ENCODE measurements around the gene ERC1.

Gene ERC1

GRCh38 chr12:1069846-1070245, 78.8 kb downstream of the ERC1 start:
- no peak for TF ChIP-seq REST (IDR thresholded peaks at IDR 0.05; ENCODE audit: insufficient replicate concordance, low read depth)
- TF ChIP-seq SPI1 (IDR thresholded peaks at IDR 0.05; ENCODE audit: borderline replicate concordance, low read depth) = no peak
- TF ChIP-seq CTCF (IDR thresholded peaks at IDR 0.05; ENCODE audit: insufficient read depth, low read length) = no peak
- no peak for TF ChIP-seq GABPA (IDR thresholded peaks at IDR 0.05; ENCODE audit: low read depth)
- no peak for TF ChIP-seq POLR2AphosphoS5 (IDR thresholded peaks at IDR 0.05; ENCODE audit: low read depth)
- Histone ChIP-seq H3K27ac (replicated peaks) (no peak overlapping the region), H3K4me3 (replicated peaks; ENCODE audit: insufficient read depth, low read length) (no peak overlapping the region), H3K27me3 (ENCODE audit: insufficient read depth, poor library complexity, severe bottlenecking) (no peaks in the 10 kb centered on the region)
- DNase-seq (ENCODE audit: low read depth in 1 of 2, low spot score in 1 of 2) = no peak

GRCh38 chr12:1071182-1071581, 80.2 kb downstream of the ERC1 start:
- no peak overlapping the region for H3K4me3 ChIP-seq (replicated peaks; ENCODE audit: insufficient read depth, low read length)

GRCh38 chr12:1073652-1074051, 82.6 kb downstream of the ERC1 start:
- TF ChIP-seq REST (IDR thresholded peaks at IDR 0.05; ENCODE audit: insufficient replicate concordance, low read depth) (no peak), POLR2AphosphoS5 (IDR thresholded peaks at IDR 0.05; ENCODE audit: low read depth) (no peak), GABPA (IDR thresholded peaks at IDR 0.05; ENCODE audit: low read depth) (no peak), CTCF (IDR thresholded peaks at IDR 0.05; ENCODE audit: insufficient read depth, low read length) (no peak), SPI1 (IDR thresholded peaks at IDR 0.05; ENCODE audit: borderline replicate concordance, low read depth) (no peak)
- Histone ChIP-seq H3K27ac (replicated peaks) (no peak overlapping the region), H3K27me3 (ENCODE audit: insufficient read depth, poor library complexity, severe bottlenecking) (no peaks in the 10 kb centered on the region), H3K4me3 (replicated peaks; ENCODE audit: insufficient read depth, low read length) (no peak overlapping the region)
- no peak for DNase-seq (ENCODE audit: low read depth in 1 of 2, low spot score in 1 of 2)

More at GRCh38 chr12:1071182-1071581, 80.2 kb downstream of the ERC1 start:
- H3K27ac ChIP-seq (replicated peaks) = no peak overlapping the region
- no peak for TF ChIP-seq SPI1 (IDR thresholded peaks at IDR 0.05; ENCODE audit: borderline replicate concordance, low read depth)
- no peak for TF ChIP-seq POLR2AphosphoS5 (IDR thresholded peaks at IDR 0.05; ENCODE audit: low read depth)
- no peak for TF ChIP-seq REST (IDR thresholded peaks at IDR 0.05; ENCODE audit: insufficient replicate concordance, low read depth)
- TF ChIP-seq GABPA (IDR thresholded peaks at IDR 0.05; ENCODE audit: low read depth) = no peak
- TF ChIP-seq CTCF (IDR thresholded peaks at IDR 0.05; ENCODE audit: insufficient read depth, low read length) = no peak
- H3K27me3 ChIP-seq (ENCODE audit: insufficient read depth, poor library complexity, severe bottlenecking) = no peaks in the 10 kb centered on the region
- no peak for DNase-seq (ENCODE audit: low read depth in 1 of 2, low spot score in 1 of 2)
